Keratinocyte (primary cell): Measurements from ENCODE around the gene PGLYRP1. TPM values are rescaled to one million over a fixed set of nuclear protein-coding genes. Genes with fewer than 3 reads are reported as not detected.

ENCODE experiments used
- DNase-seq: peaks from one replicate; pipeline ENCODE4 v3.0.0-alpha.2; 2011; ENCODE audit warnings: low read depth, missing footprints, low spot score
- FAIRE-seq: peaks from 2 replicates; lab custom pipeline; 2011; peaks lifted over from hg19 to GRCh38; lab: Jason Lieb, UNC
- H2AFZ ChIP-seq: 2 replicates; pipeline ENCODE4 v1.6.0; 2012; ENCODE audit warnings: low read length, control low read depth, inconsistent platforms; ENCODE audit not compliant: control insufficient read depth
- H3K27ac ChIP-seq: 2 replicates; pipeline ENCODE4 v1.5.1; 2011; ENCODE audit warnings: low read length; ENCODE audit not compliant: control insufficient read depth, insufficient read depth
- H3K27me3 ChIP-seq: 3 replicates; pipeline ENCODE4 v1.6.0; 2011; ENCODE audit warnings: low read length; ENCODE audit not compliant: control insufficient read depth, insufficient read depth; ENCODE audit errors: extremely low read depth
- H3K36me3 ChIP-seq, 2 experiments: 2 replicates in 1 of 2; 3 replicates in 1 of 2; pipeline ENCODE4 v1.5.1; 2011; ENCODE audit warnings: low read length in 2 of 2, mild to moderate bottlenecking in 1 of 2; ENCODE audit not compliant: control insufficient read depth in 2 of 2, insufficient read depth in 2 of 2; ENCODE audit errors: extremely low read depth in 1 of 2
- H3K4me1 ChIP-seq: 3 replicates; pipeline ENCODE4 v1.5.1; 2011; ENCODE audit warnings: low read length; ENCODE audit not compliant: control insufficient read depth, insufficient read depth; ENCODE audit errors: extremely low read depth
- H3K4me2 ChIP-seq: 3 replicates; pipeline ENCODE4 v1.6.0; 2011; ENCODE audit warnings: low read depth, low read length; ENCODE audit not compliant: control insufficient read depth, insufficient read depth; ENCODE audit errors: extremely low read depth
- H3K4me3 ChIP-seq, 3 experiments: fragments of 200-600 bp in 1 of 3; sonication (generic) in 1 of 3; 2 replicates in 2 of 3; 3 replicates in 1 of 3; pipeline ENCODE4 v1.5.1; 2011 to 2016; ENCODE audit warnings: low read length in 3 of 3, mild to moderate bottlenecking in 3 of 3, control low read depth in 2 of 3, inconsistent platforms in 1 of 3, low read depth in 1 of 3, mixed read lengths in 1 of 3, mixed run types in 1 of 3, moderate library complexity in 1 of 3; ENCODE audit not compliant: control insufficient read depth in 2 of 3, insufficient read depth in 2 of 3; ENCODE audit errors: extremely low read depth in 1 of 3
- H3K79me2 ChIP-seq: 2 replicates; pipeline ENCODE4 v1.6.0; 2012; ENCODE audit warnings: low read length; ENCODE audit not compliant: control insufficient read depth, insufficient read depth
- H3K9ac ChIP-seq: 3 replicates; pipeline ENCODE4 v1.6.0; 2011; ENCODE audit warnings: low read length; ENCODE audit not compliant: control insufficient read depth, insufficient read depth; ENCODE audit errors: extremely low read depth
- H3K9me1 ChIP-seq: 3 replicates; pipeline ENCODE4 v1.6.0; 2011; ENCODE audit warnings: low read length; ENCODE audit not compliant: control insufficient read depth, insufficient read depth; ENCODE audit errors: extremely low read depth
- H3K9me3 ChIP-seq: 2 replicates; pipeline ENCODE4 v1.5.1; 2012; ENCODE audit warnings: low read depth, low read length; ENCODE audit not compliant: control insufficient read depth
- H4K20me1 ChIP-seq: 3 replicates; pipeline ENCODE4 v1.6.0; 2011; ENCODE audit warnings: low read length; ENCODE audit not compliant: control insufficient read depth, insufficient read depth; ENCODE audit errors: extremely low read depth
- EZH2 ChIP-seq: IDR thresholded peaks from one replicate; pipeline ENCODE4 v1.6.1; 2012; ENCODE audit warnings: inconsistent platforms, mild to moderate bottlenecking, low read length, moderate library complexity
- dilution Hi-C: fragments of 300-500 bp; cut with MboI; formaldehyde crosslinking; loops from one replicate; pipeline ENCODE4 v1.7.0; 2020; ENCODE audit warnings: low sequenced_read_pairs; ENCODE audit not compliant: extremely low pct_ligation_motif_present
- polyA plus RNA-seq, 5 experiments: library from polyadenylated mRNA; depleted of rRNA in 3 of 5; stranded (reverse) in 3 of 5; stranded (forward) in 1 of 5; unstranded in 1 of 5; fragments of >200 nt; gene quantifications; 1 replicate in 1 of 5; 2 replicates in 3 of 5; 3 replicates in 1 of 5; pipeline versions ENCODE4 v1.2.1 to v1.2.3, GENCODE V29; 2011 to 2012; ENCODE audit warnings: missing spikeins in 2 of 5, low read depth in 1 of 5, low replicate concordance in 1 of 5
- TF ChIP-seq, protein P1 (sequence below), 3 experiments: IDR thresholded peaks in 1 of 3; conservative IDR thresholded peaks in 1 of 3; optimal IDR thresholded peaks in 1 of 3; 2 replicates in 2 of 3; 3 replicates in 1 of 3; pipeline versions ENCODE3 to v1.5.1; 2011; ENCODE audit warnings: low read length in 3 of 3, mild to moderate bottlenecking in 3 of 3, moderate library complexity in 2 of 3, control low read depth in 1 of 3, inconsistent platforms in 1 of 3; ENCODE audit not compliant: insufficient read depth in 2 of 3; ENCODE audit errors: extremely low read depth in 1 of 3

The PGLYRP1 gene
- polyA plus RNA-seq, 1 donor (not counting 4 experiments of a cell fraction or from before 2014, with no cell fraction given): not detected

DNA sequence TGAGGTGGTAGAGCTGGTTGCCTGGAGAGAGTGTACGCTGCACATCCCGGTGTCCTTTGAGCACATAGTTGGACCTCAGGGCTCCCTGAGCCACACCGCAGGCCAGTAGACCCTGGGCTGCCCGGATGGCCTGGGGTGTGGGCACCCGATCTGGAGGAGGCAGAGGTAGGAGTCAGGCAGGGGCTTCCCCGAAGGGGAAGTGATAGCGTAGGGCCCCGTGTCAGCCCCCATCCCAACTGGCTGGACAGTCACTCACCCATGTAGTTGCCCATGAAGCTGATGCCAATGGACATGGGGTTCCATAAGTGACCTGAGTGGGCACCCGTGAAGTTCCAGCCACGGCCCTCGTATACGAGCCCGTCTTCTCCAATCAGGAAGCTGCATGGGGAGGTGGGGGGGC, 3.6 kb downstream of the PGLYRP1 start:
- FAIRE-seq (no peak), DNase-seq (no peak)
- TF ChIP-seq EZH2: no peak
- TF ChIP-seq, protein P1, sequence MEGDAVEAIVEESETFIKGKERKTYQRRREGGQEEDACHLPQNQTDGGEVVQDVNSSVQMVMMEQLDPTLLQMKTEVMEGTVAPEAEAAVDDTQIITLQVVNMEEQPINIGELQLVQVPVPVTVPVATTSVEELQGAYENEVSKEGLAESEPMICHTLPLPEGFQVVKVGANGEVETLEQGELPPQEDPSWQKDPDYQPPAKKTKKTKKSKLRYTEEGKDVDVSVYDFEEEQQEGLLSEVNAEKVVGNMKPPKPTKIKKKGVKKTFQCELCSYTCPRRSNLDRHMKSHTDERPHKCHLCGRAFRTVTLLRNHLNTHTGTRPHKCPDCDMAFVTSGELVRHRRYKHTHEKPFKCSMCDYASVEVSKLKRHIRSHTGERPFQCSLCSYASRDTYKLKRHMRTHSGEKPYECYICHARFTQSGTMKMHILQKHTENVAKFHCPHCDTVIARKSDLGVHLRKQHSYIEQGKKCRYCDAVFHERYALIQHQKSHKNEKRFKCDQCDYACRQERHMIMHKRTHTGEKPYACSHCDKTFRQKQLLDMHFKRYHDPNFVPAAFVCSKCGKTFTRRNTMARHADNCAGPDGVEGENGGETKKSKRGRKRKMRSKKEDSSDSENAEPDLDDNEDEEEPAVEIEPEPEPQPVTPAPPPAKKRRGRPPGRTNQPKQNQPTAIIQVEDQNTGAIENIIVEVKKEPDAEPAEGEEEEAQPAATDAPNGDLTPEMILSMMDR (optimal IDR thresholded peaks at IDR 0.05 in 1 of 3, IDR thresholded peaks at IDR 0.05 in 1 of 3, conservative IDR thresholded peaks at IDR 0.05 in 1 of 3; ENCODE audit: extremely low read depth in 1 of 3, insufficient read depth in 2 of 3, low read length in 3 of 3): no peak
- H3K9me3 ChIP-seq: no peaks in the 10 kb centered on the region
- no peaks in the 10 kb centered on the region for H3K79me2 ChIP-seq
- no peaks in the 10 kb centered on the region for H3K9me1 ChIP-seq
- H4K20me1 ChIP-seq: peaks cover 2% of the 10 kb centered on the region
- H3K4me1 ChIP-seq: peaks cover 39% of the 10 kb centered on the region
- dilution Hi-C loops: no loop called here
- H3K4me2 ChIP-seq: no peak overlapping the region
- no peak overlapping the region for H3K9ac ChIP-seq
- peaks cover 16% of the 10 kb centered on the region for H3K27me3 ChIP-seq
- no peak overlapping the region for H3K27ac ChIP-seq
- peaks cover 0 to 4% of the 10 kb centered on the region in 2 experiments for H3K36me3 ChIP-seq
- H3K4me3 ChIP-seq: no peak overlapping the region
- H2AFZ ChIP-seq: no peak overlapping the region

DNA sequence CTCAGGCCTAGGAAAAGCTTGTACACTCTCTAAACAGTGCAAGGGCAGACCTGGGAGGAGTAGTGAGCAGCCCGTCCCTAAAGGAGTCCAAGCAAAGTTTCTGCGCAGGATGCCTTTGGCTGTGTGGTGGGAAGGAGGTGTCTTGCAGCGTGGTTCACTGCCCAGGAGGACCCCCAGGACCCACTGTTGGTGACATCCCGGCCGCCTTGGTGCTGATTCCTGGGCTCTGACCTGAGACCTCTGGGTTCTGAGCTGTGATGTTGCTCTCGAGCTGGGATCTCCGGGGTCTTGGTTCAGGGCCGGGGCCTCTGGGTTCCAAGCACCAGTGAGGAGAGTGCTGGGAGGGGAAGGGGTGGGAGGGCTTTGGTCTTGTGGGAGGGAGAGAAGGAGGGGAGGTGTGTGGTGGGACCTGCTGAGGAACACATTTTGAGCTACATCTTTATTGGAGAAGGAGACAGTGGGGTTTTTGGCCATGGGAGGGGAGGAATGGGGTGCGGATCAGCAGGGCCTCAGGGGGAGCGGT, 4.1 kb downstream of the PGLYRP1 start:
- H3K27me3 ChIP-seq: peaks cover 16% of the 10 kb centered on the region
- H3K9me3 ChIP-seq: no peaks in the 10 kb centered on the region
- H3K9ac ChIP-seq: no peak overlapping the region
- no peak overlapping the region for H2AFZ ChIP-seq
- H3K9me1 ChIP-seq: no peaks in the 10 kb centered on the region
- peaks cover 0 to 4% of the 10 kb centered on the region in 2 experiments for H3K36me3 ChIP-seq
- no peak for FAIRE-seq
- TF ChIP-seq, protein P1 (optimal IDR thresholded peaks at IDR 0.05 in 1 of 3, IDR thresholded peaks at IDR 0.05 in 1 of 3, conservative IDR thresholded peaks at IDR 0.05 in 1 of 3; ENCODE audit: extremely low read depth in 1 of 3, insufficient read depth in 2 of 3, low read length in 3 of 3): no peak
- TF ChIP-seq EZH2: no peak
- peaks cover 2% of the 10 kb centered on the region for H4K20me1 ChIP-seq
- H3K4me1 ChIP-seq: peaks cover 39% of the 10 kb centered on the region
- no peak overlapping the region for H3K4me3 ChIP-seq
- no peaks in the 10 kb centered on the region for H3K79me2 ChIP-seq
- dilution Hi-C loops: no loop called here
- DNase-seq: no peak
- no peak overlapping the region for H3K27ac ChIP-seq
- H3K4me2 ChIP-seq: no peak overlapping the region
